ENCODE data around the gene BCL2.

DNA sequence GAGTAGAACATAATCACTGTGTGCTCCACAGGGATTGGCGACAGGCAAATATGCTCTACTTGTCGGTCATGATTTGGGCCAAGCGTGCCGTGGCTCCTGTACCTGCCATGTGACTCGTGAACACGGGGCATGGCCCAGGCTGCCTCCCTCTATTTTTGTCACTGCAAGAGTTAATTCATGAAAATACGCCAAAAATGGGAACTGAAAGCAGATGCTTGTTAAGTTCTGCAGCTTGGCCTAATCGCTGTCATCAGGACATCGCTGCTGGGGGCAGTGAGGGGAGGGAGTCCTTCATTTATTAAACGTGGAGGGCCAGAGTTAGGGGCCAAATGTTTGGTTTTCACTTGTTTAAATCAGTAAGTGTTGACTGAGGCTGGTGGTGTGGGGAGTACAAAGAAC, 177.8 kb downstream of the BCL2 start:
- TF ChIP-seq, protein P1, sequence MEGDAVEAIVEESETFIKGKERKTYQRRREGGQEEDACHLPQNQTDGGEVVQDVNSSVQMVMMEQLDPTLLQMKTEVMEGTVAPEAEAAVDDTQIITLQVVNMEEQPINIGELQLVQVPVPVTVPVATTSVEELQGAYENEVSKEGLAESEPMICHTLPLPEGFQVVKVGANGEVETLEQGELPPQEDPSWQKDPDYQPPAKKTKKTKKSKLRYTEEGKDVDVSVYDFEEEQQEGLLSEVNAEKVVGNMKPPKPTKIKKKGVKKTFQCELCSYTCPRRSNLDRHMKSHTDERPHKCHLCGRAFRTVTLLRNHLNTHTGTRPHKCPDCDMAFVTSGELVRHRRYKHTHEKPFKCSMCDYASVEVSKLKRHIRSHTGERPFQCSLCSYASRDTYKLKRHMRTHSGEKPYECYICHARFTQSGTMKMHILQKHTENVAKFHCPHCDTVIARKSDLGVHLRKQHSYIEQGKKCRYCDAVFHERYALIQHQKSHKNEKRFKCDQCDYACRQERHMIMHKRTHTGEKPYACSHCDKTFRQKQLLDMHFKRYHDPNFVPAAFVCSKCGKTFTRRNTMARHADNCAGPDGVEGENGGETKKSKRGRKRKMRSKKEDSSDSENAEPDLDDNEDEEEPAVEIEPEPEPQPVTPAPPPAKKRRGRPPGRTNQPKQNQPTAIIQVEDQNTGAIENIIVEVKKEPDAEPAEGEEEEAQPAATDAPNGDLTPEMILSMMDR (IDR thresholded peaks at IDR 0.05) = no peak
- TF ChIP-seq EZH2phosphoT487 (IDR thresholded peaks at IDR 0.05) = no peak
